Left lobe of liver (tissue), 2 donors: ENCODE results near the gene ALS2CL. TPM values are rescaled to one million over a fixed set of nuclear protein-coding genes. Genes with fewer than 3 reads are reported as not detected.
A peak's percentile ranks its signal among the peaks of the same experiment; 100 is the strongest.
"Not testable (repeated sequence)": the region's sequence is repeated elsewhere in the genome, so short reads cannot be mapped to it uniquely, and the experiment has no call there.

Experiments
- ATAC-seq: fragments of 200-7000 bp; cut with Tn5 transposase; one replicate; pipeline ENCODE4 v1.9.1; 2020; ENCODE audit warnings: mild to moderate bottlenecking, moderate library complexity
- DNase-seq: peaks from one replicate; pipeline ENCODE4 v3.0.0-alpha.2; 2020; ENCODE audit warnings: low spot score
- total RNA-seq: library from RNA; stranded (reverse); gene quantifications from one replicate; pipeline ENCODE4 v1.2.1, GENCODE V29; 2021
- donor health status: DM: no; HTN: no; CAD: no; lungs with moderate emphysema.
- donor health status: DM: no; HTN: yes; CAD: no.

ALS2CL gene, protein sequence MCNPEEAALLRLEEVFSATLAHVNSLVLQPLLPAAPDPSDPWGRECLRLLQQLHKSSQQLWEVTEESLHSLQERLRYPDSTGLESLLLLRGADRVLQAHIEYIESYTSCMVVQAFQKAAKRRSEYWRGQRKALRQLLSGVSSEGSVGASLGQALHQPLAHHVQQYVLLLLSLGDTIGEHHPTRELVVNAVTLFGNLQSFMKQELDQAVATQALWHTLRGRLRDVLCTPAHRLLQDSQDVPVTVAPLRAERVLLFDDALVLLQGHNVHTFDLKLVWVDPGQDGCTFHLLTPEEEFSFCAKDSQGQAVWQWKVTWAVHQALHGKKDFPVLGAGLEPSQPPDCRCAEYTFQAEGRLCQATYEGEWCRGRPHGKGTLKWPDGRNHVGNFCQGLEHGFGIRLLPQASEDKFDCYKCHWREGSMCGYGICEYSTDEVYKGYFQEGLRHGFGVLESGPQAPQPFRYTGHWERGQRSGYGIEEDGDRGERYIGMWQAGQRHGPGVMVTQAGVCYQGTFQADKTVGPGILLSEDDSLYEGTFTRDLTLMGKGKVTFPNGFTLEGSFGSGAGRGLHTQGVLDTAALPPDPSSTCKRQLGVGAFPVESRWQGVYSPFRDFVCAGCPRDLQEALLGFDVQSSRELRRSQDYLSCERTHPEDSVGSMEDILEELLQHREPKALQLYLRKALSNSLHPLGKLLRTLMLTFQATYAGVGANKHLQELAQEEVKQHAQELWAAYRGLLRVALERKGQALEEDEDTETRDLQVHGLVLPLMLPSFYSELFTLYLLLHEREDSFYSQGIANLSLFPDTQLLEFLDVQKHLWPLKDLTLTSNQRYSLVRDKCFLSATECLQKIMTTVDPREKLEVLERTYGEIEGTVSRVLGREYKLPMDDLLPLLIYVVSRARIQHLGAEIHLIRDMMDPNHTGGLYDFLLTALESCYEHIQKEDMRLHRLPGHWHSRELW
- total RNA-seq, result 24.2 TPM

GRCh38 chr3:46693038-46693891 is at the start of gene ALS2CL:
Gene ALS2CL, minus strand, starts transcription at chr3:46693679. Its CDS starts 4,239 bp downstream, at chr3:46689440.
- DNase-seq, result peak; percentile 85
- ATAC-seq, result peak; percentile 82

DNA sequence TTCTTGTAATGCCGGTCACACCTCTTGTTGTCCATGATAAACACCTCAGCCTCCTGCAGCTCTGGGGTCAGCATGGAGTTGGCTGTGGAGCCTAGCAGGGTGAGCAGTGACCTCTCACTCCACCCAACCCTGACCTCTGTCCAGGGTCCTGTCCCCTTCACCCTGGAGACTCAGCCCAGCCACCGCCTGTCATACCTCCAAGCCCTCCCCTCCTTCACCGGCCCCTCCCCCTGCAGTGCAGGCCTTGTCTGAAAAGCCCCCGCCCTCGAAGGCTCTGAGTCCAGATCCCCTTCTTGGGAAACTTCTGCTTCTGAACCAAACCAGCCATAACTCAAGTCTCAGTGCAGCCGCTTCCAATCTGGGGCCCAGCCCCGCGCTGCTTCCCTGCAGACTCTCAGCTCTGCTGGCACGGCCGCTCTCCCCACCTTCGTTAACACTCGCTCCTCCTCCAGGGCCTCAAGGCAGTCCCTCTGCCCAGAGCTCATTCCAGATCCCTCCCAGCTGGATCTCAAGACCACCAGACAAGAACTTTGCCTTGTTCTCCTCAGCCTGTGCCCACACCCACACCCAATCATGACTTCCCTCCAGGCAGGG is 49.6 kb upstream of the ALS2CL start:
- no peak for ATAC-seq
- no peak for DNase-seq

DNA sequence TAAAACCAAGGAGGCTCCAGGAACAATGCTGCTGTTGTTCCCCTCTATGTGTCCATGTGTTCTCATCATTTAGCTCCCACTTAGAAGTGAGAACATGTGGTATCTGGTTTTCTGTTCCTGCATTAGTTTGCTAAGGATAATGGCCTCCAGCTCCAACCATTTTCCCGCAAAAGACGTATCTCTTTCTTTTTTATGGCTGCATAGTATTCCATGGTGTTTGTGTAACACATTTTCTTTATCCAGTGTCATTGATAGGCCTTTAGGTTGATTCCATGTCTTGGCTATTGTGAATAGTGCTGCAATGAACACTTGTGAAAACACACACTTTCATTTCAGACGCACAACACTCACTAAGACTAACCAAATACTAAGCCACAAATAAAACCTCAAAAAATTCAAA is 46.1 kb upstream of the ALS2CL start:
- DNase-seq, ATAC-seq: not testable (repeated sequence)

DNA sequence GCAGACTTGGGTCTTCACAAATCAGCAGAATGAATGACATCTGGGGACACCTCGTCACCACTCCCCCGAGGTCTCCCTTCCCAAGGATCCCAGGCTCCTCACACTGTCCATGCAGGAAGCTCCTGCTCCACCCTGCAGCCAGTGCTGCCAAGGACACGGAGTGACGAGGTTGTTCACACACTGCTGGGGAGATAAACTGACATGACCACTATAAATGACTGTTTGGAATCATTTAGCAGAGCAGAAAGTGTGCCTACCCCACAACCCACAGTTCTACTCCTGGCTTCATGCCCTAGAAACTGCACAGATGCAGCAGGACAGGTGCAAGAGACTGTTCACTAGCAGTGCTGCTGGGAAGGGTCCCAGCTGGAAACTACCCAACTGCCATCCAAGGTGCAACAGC is 43.9 kb upstream of the ALS2CL start:
- DNase-seq (no peak), ATAC-seq (no peak)

- no peak for DNase-seq
- no peak for ATAC-seq
Measured at GRCh38 chr3:46736006-46736872, 42.8 kb upstream of the ALS2CL start.

DNA sequence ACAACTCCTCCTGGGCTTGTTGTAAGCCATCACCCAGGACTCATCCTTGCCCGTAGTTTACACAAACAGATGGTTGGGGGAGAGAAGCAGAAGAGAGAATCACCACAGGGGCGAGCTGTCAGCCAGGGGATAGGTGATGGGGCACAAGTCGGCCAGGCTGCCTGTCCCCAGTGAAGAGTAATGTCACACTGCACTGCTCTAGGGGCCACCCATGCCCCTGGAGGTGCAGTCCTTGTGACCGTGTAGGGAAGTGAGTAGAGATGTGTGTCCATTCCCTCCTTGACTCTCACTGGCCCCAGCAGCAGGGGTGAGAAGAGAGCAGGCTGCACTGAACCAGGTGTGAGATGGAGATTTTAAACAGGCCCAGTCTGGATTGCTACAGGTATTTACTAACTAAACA is 41.3 kb upstream of the ALS2CL start:
- ATAC-seq, result no peak
- peak; percentile 23 for DNase-seq

DNA sequence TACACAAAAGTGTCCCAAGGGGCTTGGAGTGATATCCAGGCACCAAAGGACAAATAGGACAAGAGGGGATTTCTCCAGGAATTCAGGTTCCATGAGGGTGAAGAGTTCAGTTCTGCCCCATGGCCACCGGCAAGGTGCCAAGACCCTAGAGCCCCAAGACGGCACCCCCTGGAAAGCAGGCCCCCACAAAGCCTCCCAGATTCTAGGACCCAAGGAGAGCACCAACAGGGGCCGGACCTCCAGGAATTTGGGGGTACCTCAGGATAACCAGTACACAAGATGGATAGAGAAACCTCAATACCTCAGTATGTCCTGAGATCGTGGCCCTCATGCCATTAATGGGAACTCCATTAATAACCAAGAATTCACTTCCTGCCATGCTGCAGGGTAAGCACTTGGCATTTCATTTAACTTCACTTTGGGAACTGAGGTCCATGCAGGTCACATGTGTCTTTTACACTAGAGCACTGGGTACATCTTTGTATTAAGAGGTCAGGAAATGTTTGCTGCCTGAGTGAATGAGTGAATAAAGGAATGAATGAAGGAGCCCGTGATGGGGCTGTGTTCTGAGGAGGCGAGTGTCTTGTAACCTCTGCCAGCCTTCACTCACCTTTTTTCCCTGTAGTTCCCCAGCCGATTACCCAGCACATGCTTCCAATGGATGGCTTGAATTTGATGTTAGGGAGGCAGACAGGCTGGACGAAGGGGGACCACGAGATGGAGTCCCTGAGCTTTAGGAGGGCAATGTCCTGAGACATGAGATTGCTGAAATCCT is 39.7 kb upstream of the ALS2CL start:
- DNase-seq (peak; percentile 14), ATAC-seq (no peak)

- ATAC-seq (no peak), DNase-seq (peak; percentile 21)
Measured at GRCh38 chr3:46731795-46732194, 38.3 kb upstream of the ALS2CL start.

GRCh38 chr3:46730819-46731218 is 37.3 kb upstream of the ALS2CL start:
- ATAC-seq, result no peak
- no peak for DNase-seq

- ATAC-seq, result no peak
- DNase-seq, result peak; percentile 15
Measured at GRCh38 chr3:46729038-46729437, 35.6 kb upstream of the ALS2CL start.

GRCh38 chr3:46725621-46726314 is 32.3 kb upstream of the ALS2CL start:
- no peak for ATAC-seq
- DNase-seq, result peak; percentile 28

DNA sequence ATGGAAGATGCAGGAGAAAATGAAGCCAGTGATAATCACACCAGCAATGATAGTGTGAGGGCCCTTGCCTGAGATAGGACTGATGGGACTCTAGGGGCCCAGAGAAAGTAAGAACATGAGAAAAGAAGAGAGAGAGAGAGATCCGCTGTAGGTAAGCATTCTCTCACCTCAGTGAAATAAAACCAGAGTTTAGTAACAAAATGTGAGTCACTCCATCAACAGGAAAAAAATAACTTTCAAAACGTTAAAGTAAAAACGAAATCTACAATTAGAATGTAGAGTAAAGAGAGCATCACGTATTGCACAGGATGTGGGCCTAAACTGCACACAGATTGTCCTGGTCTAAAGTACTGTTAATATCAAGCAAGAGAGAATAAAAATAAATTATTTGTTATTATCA is 30.9 kb upstream of the ALS2CL start:
- DNase-seq, result no peak
- ATAC-seq, result no peak

DNA sequence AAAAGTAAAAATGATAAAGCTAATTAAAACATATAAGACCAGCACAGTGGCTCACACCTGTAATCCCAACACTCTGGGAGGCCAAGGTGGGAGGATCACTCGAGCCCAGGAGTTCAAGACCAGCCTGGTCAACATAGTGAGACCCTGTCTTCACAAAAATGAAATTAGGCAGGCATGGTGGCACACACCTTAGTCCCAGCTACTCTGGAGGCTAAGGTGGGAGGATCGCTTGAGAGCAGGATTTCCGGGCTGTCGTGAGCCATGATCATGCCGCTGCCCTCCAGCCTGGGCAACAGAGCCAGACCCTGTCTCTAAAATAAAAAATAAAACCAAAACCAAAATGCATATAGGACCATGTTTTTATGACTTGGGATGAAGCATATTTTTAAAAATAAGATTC is 29.0 kb upstream of the ALS2CL start:
- no peak for ATAC-seq
- no peak for DNase-seq

DNA sequence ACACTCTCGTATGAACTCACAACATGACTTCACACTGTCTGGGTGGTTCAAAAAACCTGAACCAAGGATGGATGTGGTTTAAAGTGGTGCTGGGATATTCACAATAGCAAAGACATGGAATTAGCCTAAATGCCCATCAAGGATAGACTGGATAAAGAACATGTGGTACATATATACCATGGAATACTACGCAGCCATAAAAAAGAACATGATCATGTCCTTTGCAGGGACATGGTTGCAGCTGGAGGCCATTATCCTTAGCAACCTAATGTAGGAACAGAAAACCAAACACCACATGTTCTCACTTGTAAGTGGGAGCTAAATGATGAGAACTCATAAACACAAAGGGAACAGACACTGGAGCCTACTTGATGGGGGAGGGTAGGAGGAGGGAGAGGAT is 27.5 kb upstream of the ALS2CL start:
- DNase-seq, result no peak
- no peak for ATAC-seq

- DNase-seq, result peak; percentile 27
- no peak for ATAC-seq
Measured at GRCh38 chr3:46719735-46720271, 26.3 kb upstream of the ALS2CL start.

GRCh38 chr3:46719044-46719565 is 25.6 kb upstream of the ALS2CL start:
- peak; percentile 33 for DNase-seq
- no peak for ATAC-seq

DNA sequence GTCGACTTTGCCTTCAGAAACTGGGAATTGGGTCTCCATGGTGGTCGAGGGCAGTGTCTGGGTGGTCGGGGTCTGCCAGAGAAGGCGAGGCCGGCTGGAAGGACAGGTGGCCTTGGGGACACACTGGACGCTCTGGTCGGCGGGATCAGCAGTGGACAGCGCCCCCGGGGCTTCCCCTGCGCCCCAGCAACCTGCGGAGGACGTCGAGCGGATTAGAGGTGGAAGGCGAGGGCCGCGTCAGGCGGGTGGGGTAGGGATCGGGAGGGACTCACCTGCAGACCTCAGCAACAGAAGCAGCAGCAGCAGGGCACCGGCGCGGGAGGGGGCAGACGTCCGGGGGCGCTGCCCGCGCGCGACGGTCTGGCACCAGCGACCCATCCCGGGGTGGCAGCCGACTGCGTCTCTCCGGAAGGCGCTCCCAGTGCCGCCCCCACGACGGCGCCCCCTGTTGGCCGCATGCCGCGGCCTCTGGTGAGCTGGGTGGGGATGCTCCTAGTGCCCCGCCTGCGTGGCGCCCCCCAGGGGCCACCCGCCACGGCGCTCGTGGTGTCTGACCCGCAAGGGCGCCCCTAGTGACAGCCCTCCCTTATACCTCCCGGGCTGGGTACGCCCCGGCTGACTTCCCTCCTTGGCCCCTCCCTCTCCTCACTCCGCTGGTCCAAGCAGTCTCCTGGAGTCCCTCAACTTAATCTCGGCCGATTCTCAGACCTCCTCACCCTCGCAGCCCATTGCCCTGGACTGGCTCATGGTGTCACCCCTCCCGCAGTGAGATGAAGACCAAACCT is 24.2 kb upstream of the ALS2CL start, which contains the start of gene PRSS50:
Gene PRSS50 (minus strand): TSS at position 423 of the 785 bp plus-strand sequence. CDS start 45 bp downstream, at position 378.
- ATAC-seq, result no peak
- peak; percentile 43 for DNase-seq
